Measurements from ENCODE around the gene LRR1.
"Not testable (repeated sequence)": the region's sequence is repeated elsewhere in the genome, so short reads cannot be mapped to it uniquely, and the experiment has no call there.

Gene LRR1

DNA sequence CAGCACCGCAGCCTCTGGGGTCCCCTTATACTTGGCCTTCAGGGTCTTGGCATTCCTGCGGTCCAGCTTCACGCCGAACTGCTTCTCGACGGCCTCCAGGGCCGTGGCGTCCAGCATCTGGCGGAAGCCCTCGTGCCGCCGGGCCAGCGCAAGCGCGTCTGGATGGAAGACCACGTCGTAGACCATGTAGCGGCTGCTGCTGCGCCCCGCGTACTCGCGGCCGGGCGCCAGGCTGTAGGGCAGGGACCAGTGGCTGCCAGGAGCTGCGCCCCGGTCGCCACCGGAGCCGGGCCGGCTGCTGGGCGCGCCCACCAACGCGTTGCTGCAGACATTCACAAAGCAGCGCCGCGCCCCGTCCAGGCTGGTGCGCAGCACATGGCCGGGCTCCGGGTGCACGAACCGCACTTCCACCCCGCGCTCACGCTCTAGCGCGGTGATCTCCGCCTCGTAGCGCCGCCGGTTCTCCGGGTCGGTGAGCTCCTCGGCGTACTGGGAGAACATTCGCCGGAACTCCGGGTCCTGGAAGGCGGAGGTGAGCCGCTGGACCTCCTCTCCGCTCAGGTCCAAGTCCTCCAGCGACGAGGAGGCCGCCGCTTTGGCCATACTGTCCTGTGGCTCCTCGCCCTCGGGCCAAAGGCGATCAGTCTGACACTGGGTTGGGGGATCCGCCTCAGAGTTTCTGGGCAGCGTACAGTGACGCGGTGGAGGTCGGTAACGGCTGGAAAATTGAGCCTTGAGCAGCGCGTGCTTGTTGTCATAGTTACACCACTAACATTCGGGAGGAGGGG, 36.0 kb downstream of the LRR1 start, which contains the start of gene DNAAF2:
Gene DNAAF2 (minus strand): TSS at position 698 of the 788 bp plus-strand sequence. CDS start 95 bp downstream, at position 603.
- DNase-seq: peak; percentile 58

GRCh38 chr14:49636866-49637265, 38.1 kb downstream of the LRR1 start:
- no peak for DNase-seq

- DNase-seq: no peak
These were observed 38.9 kb downstream of the LRR1 start for GRCh38 chr14:49637534-49638078.

DNA sequence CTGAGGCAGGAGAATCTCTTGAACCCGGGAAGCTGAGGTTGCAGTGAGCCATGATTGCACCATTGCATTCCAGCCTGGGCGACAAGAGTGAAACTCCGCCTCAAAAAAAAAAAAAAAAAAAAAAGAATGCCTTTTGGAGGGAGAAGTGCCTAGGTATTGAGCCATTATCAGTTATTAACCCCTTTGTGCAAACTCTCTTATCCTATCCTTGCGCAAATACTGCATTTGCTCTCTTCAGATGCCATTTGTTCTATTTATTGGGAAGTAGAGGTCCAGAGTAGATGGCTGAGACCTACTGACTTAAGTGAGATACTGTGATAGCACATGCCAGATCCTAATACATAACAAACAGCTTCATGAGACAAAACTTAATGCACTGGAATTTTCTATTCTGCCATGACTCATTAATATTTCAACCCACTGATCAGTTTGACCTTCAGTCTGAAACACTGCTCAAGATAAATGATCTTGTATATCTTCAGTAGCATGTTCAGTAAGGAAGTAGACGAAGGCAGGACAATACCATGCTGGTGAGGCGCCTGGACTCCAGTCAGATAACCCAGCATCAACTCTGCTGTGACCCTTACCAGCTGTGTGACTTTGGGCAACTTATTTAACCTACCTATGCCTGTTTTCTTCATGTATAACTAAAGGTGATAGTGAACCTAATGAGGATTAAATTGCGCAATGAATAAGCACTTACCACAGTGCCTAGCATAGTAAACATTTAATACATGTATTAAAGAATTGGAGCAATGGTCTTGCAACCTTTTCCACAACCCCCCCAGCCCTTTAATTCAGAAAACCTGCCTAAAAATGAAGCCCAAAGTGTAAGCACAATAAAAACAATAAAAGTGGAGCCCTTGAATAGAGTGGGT, 42.0 kb downstream of the LRR1 start:
- no peak for DNase-seq

- no peak for DNase-seq
These were observed 43.0 kb downstream of the LRR1 start for GRCh38 chr14:49641697-49642129.

DNA sequence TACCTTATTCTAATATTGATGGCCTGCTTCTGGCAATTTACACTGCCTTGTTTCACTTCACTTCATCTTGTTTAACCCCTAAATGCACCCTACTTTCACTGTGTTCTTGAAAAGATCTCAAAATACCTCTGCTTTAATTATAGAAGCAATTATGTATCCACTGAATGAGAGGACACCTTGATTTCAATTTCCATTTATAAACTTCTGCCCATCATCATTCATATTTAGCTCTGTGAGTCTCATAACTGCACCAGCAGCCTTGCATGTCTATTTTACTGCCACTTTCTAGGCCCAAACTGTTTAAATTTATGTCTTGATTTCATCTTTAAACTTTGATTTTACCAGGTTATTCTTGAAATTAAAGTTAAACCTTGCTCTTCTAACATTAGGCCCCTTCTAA, 43.4 kb downstream of the LRR1 start:
- no peak for DNase-seq

- no peak for DNase-seq
These were observed 54.8 kb downstream of the LRR1 start for GRCh38 chr14:49653508-49653907.

DNA sequence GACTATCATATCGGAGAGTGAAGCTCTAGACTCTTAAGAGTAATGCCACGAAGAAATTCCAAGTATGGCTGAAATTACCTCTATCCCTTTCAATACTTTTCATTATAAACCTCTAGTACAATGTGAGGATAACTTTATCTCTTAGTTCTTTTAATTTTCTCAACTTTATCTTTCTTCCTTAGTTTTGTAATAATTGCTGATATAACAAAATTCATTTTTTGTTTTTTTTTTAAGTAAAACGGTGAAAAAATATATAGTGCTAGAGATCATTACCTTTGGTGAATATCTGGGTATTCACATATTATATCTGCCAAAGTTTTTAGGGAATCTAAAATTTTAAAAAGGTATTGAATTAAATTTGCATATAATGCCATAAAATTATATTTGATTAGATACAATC, 55.8 kb downstream of the LRR1 start:
- no peak for DNase-seq

- DNase-seq: not testable (repeated sequence)
These were observed 58.8 kb downstream of the LRR1 start for GRCh38 chr14:49657500-49657899.

GRCh38 chr14:49659526-49660455, 61.1 kb downstream of the LRR1 start:
- DNase-seq: no peak

All from activated CD4-positive, alpha-beta T cell treated with anti-CD3 and anti-CD28 coated beads for 1 hour (primary cell).